HCT116 (cell line): ENCODE data around the gene GPR61. TPM values are rescaled to one million over a fixed set of nuclear protein-coding genes. Genes with fewer than 3 reads are reported as not detected.

Experiments used
- ATAC-seq: fragments of 200-7000 bp; cut with Tn5 transposase; 2 replicates; pipeline ENCODE4 v1.9.1; 2020; ENCODE audit warnings: mild to moderate bottlenecking, moderate library complexity
- BruUV-seq: library from RNA; stranded (reverse); fragments of 400-500 nt; replicated peaks from 2 replicates; lab custom pipeline; 2021; lab: Mats Ljungman, UMichigan
- CTCF ChIA-PET: fragments of 300-600 bp; sonication (Branson Sonifier 250); formaldehyde crosslinking; loops from one replicate; lab custom pipeline; 2021; ENCODE audit warnings: antibody characterized with exemption; lab: Charles Lee
- POLR2A ChIA-PET: fragments of 300-600, 350-600 bp; sonication (Branson Sonifier 250); formaldehyde crosslinking; loops from one replicate; lab custom pipeline; 2021; ENCODE audit warnings: antibody characterized with exemption; lab: Charles Lee
- RAD21 ChIA-PET, 2 experiments: fragments of 300-600 bp; sonication (Branson Sonifier 250); formaldehyde crosslinking; loops; one replicate each; lab custom pipeline; 2023; ENCODE audit warnings: low total read pairs in 2 of 2; ENCODE audit not compliant: uncharacterized antibody in 2 of 2, unreplicated experiment in 2 of 2, low non-redundant PET in 1 of 2; lab: Charles Lee
- DNase-seq: peaks from one replicate; pipeline ENCODE4 v3.0.0-alpha.2; 2010; ENCODE audit warnings: low read depth, low spot score
- H2AFZ ChIP-seq: fragments of 200-600 bp; shearing (Covaris generic), sonication (generic); 2 replicates; pipeline ENCODE4 v1.6.1; 2017; ENCODE audit warnings: low read depth, mixed run types, mixed read lengths, antibody characterized with exemption, low read length; ENCODE audit not compliant: poor library complexity, severe bottlenecking
- H3K27ac ChIP-seq: 2 replicates; pipeline ENCODE4 v1.5.1; 2012; ENCODE audit warnings: low read depth, low read length
- H3K27me3 ChIP-seq: fragments of 200-600 bp; sonication (generic); 2 replicates; pipeline ENCODE4 v1.6.1; 2016; ENCODE audit warnings: mixed run types, low read length, mixed read lengths; ENCODE audit not compliant: insufficient read depth
- H3K36me3 ChIP-seq, 2 experiments: fragments of 200-500 bp in 1 of 2; fragments of 200-600 bp in 1 of 2; sonication (Bioruptor generic) in 1 of 2; sonication (generic) in 1 of 2; 2 replicates each; pipeline versions ENCODE4 v1.5.1 to v1.6.1; 2014 to 2016; ENCODE audit warnings: low read length in 2 of 2, inconsistent platforms in 1 of 2, mixed read lengths in 1 of 2, mixed run types in 1 of 2; ENCODE audit not compliant: insufficient read depth in 2 of 2, control insufficient read depth in 1 of 2
- H3K4me1 ChIP-seq, 2 experiments: fragments of 200-600 bp in 1 of 2; sonication (generic) in 1 of 2; 2 replicates each; pipeline versions ENCODE4 v1.5.1 to v1.6.1; 2012 to 2017; ENCODE audit warnings: low read length in 2 of 2, inconsistent platforms in 1 of 2, mild to moderate bottlenecking in 1 of 2, mixed read lengths in 1 of 2, mixed run types in 1 of 2, moderate library complexity in 1 of 2; ENCODE audit not compliant: insufficient read depth in 2 of 2, control insufficient read depth in 1 of 2
- H3K4me2 ChIP-seq: fragments of 200-600 bp; sonication (generic); 2 replicates; pipeline ENCODE4 v1.6.1; 2017; ENCODE audit warnings: mixed run types, low read length, mixed read lengths
- H3K4me3 ChIP-seq, 2 experiments: fragments of 200-600 bp in 1 of 2; sonication (generic) in 1 of 2; replicated peaks in 1 of 2; 2 replicates each; pipeline ENCODE4 v1.5.1; 2011 to 2016; ENCODE audit warnings: low read length in 2 of 2, control low read depth in 1 of 2, low read depth in 1 of 2, mild to moderate bottlenecking in 1 of 2, mixed read lengths in 1 of 2, mixed run types in 1 of 2
- H3K79me2 ChIP-seq: fragments of 200-600 bp; sonication (generic); 2 replicates; pipeline ENCODE4 v1.6.1; 2017; ENCODE audit warnings: mild to moderate bottlenecking, mixed run types, low read length, moderate library complexity, mixed read lengths; ENCODE audit not compliant: insufficient read depth
- H3K9ac ChIP-seq: fragments of 200-600 bp; sonication (generic); 2 replicates; pipeline ENCODE4 v1.6.1; 2016; ENCODE audit warnings: low read length, mixed read lengths
- H3K9me2 ChIP-seq: fragments of 200-600 bp; sonication (generic), shearing (Covaris generic); 2 replicates; pipeline ENCODE4 v1.6.1; 2017; ENCODE audit warnings: mixed run types, mild to moderate bottlenecking, moderate library complexity; ENCODE audit not compliant: insufficient read depth
- H3K9me3 ChIP-seq, 2 experiments: fragments of 200-500 bp in 1 of 2; fragments of 200-600 bp in 1 of 2; sonication (Bioruptor generic) in 1 of 2; sonication (generic) in 1 of 2; 2 replicates each; pipeline ENCODE4 v1.6.1; 2014 to 2017; ENCODE audit warnings: low read length in 2 of 2, mixed read lengths in 2 of 2, inconsistent platforms in 1 of 2, low read depth in 1 of 2, mild to moderate bottlenecking in 1 of 2, mixed run types in 1 of 2, moderate library complexity in 1 of 2; ENCODE audit not compliant: control insufficient read depth in 1 of 2, insufficient read depth in 1 of 2
- H4K20me1 ChIP-seq: fragments of 200-600 bp; sonication (generic), shearing (Covaris generic); 2 replicates; pipeline ENCODE4 v1.6.1; 2017; ENCODE audit warnings: mixed run types, mild to moderate bottlenecking, moderate library complexity; ENCODE audit not compliant: insufficient read depth
- CBX3 ChIP-seq: IDR thresholded peaks from 2 replicates; pipeline ENCODE4 v1.6.1; 2012; ENCODE audit warnings: low read depth
- CEBPB ChIP-seq: IDR thresholded peaks from 2 replicates; pipeline ENCODE4 v1.6.1; 2012; ENCODE audit warnings: low read depth
- EGR1 ChIP-seq: IDR thresholded peaks from 2 replicates; pipeline ENCODE4 v1.6.1; 2012; ENCODE audit warnings: low read depth
- EZH2phosphoT487 ChIP-seq: fragments of 200-600 bp; IDR thresholded peaks from 2 replicates; pipeline ENCODE4 v1.6.1; 2018; ENCODE audit warnings: antibody characterized with exemption, borderline replicate concordance
- JUND ChIP-seq: IDR thresholded peaks from 2 replicates; pipeline ENCODE4 v1.6.1; 2012
- POLR2A ChIP-seq: IDR thresholded peaks from 2 replicates; pipeline ENCODE4 v1.7.0; 2011; ENCODE audit warnings: borderline replicate concordance; ENCODE audit not compliant: insufficient read depth, insufficient read length; ENCODE audit errors: extremely low read depth
- POLR2AphosphoS5 ChIP-seq: IDR thresholded peaks from 2 replicates; pipeline ENCODE4 v1.6.1; 2011; ENCODE audit warnings: mild to moderate bottlenecking, low read depth, low read length, moderate library complexity
- RAD21 ChIP-seq: IDR thresholded peaks from 2 replicates; pipeline ENCODE4 v1.6.1; 2012; ENCODE audit warnings: low read depth, mild to moderate bottlenecking
- SIN3A ChIP-seq: IDR thresholded peaks from 2 replicates; pipeline ENCODE4 v1.6.1; 2012; ENCODE audit warnings: low read depth
- SP1 ChIP-seq: IDR thresholded peaks from 2 replicates; pipeline ENCODE4 v1.6.1; 2012; ENCODE audit warnings: low read depth
- SRF ChIP-seq: IDR thresholded peaks from 2 replicates; pipeline ENCODE4 v1.6.1; 2012; ENCODE audit warnings: low read depth
- TCF7L2 ChIP-seq: IDR thresholded peaks from 2 replicates; pipeline ENCODE4 v1.7.0; 2011; ENCODE audit warnings: borderline replicate concordance, inconsistent platforms; ENCODE audit not compliant: insufficient read depth, insufficient read length; ENCODE audit errors: extremely low read depth
- YY1 ChIP-seq: IDR thresholded peaks from 2 replicates; pipeline ENCODE4 v1.6.1; 2011; ENCODE audit warnings: low read length, low read depth, moderate library complexity, mild to moderate bottlenecking; ENCODE audit not compliant: insufficient replicate concordance; ENCODE audit errors: extremely low read depth
- ZNF274 ChIP-seq: fragments of 200-500 bp; sonication (Bioruptor generic); IDR thresholded peaks from 2 replicates; pipeline ENCODE4 v1.6.1; 2014; ENCODE audit warnings: mild to moderate bottlenecking, low read depth, low read length, inconsistent platforms
- intact Hi-C: fragments of 100-400 bp; cut with micrococcal nuclease; formaldehyde crosslinking; loops from 2 replicates; pipeline ENCODE4 v1.10.0; 2022
- total RNA-seq: library from RNA; stranded (reverse); gene quantifications from one replicate; pipeline ENCODE4 v1.2.1, GENCODE V29; 2021; ENCODE audit not compliant: unreplicated experiment
- TF ChIP-seq, protein P1 (sequence below): IDR thresholded peaks from 2 replicates; pipeline ENCODE4 v1.6.1; 2011; ENCODE audit warnings: mild to moderate bottlenecking, low read length, moderate library complexity; ENCODE audit not compliant: insufficient replicate concordance; ENCODE audit errors: extremely low read depth
- TF ChIP-seq, protein P2 (sequence below): IDR thresholded peaks from 2 replicates; pipeline ENCODE4 v1.6.1; 2012
- TF ChIP-seq, protein P3 (sequence below): IDR thresholded peaks from 2 replicates; pipeline ENCODE4 v1.6.1; 2012; ENCODE audit warnings: low read depth
- TF ChIP-seq, protein P4 (sequence below): IDR thresholded peaks from 2 replicates; pipeline ENCODE4 v1.6.1; 2012

Gene GPR61
- total RNA-seq, 1 experiment from 2014 or later, result not detected

DNA sequence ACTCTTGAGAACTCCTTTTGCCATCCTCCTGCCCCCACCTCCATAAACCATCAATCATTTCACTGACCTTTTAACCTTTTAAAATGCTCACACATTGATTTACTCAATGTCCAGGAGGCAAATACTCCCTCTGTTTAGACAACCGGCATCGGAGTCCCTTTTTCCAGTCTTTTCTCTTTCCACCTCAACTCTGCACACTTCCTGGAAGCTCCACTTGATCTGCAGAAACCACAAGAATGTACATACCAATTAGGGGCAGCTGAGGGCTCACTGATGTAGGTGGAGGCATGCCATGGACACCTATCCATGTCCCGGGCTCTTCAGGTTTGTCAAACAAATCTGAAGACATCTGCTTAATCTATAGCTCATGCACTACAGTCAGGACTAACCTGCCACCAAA lies 24.8 kb upstream of the GPR61 start (continued):
- TF ChIP-seq, protein P1, sequence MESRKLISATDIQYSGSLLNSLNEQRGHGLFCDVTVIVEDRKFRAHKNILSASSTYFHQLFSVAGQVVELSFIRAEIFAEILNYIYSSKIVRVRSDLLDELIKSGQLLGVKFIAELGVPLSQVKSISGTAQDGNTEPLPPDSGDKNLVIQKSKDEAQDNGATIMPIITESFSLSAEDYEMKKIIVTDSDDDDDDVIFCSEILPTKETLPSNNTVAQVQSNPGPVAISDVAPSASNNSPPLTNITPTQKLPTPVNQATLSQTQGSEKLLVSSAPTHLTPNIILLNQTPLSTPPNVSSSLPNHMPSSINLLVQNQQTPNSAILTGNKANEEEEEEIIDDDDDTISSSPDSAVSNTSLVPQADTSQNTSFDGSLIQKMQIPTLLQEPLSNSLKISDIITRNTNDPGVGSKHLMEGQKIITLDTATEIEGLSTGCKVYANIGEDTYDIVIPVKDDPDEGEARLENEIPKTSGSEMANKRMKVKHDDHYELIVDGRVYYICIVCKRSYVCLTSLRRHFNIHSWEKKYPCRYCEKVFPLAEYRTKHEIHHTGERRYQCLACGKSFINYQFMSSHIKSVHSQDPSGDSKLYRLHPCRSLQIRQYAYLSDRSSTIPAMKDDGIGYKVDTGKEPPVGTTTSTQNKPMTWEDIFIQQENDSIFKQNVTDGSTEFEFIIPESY, result no peak
- no peak for TF ChIP-seq SRF
- TF ChIP-seq, all 23 proteins: peak for 0

DNA sequence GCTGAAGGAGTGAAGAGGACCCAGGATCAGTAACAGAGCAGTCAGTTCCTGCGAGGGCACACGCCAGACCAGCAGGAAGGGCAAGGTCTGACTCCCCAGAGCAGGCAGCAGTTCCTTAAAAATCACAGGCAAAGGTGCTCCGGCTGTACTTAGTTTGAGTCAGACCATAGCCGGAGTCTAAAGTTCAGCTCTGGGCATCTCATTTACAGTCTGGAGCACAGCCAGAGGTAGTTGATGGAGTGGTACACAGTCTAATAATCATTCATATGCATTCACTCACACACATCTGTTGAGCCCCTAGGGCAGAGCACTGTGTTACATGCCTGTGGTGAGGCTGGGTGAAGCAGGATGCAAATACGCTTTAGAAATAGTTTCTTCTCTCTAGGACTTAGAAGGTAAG lies 22.8 kb upstream of the GPR61 start:
- ChIA-PET POLR2A (no interaction called here), RAD21 (no interaction called here), CTCF (interaction anchor here (2.0 kb wide), 1 partner anchor 17 kb away, joined by 8 read pairs; no protein-coding TSS in a partner anchor)
- Histone ChIP-seq H3K27me3 (no peaks in the 10 kb centered on the region; the same call in 1 of the 2 replicates), H4K20me1 (no peaks in the 10 kb centered on the region), H3K4me2 (no peak overlapping the region), H3K9me3 (no peaks in the 10 kb centered on the region), H3K36me3 (no peaks in the 10 kb centered on the region), H3K79me2 (no peaks in the 10 kb centered on the region), H3K9ac (no peak overlapping the region), H3K4me1 (peaks cover 6 to 7% of the 10 kb centered on the region in 2 experiments; a peak in 2 of 4 replicates), H3K4me3 (no peak overlapping the region), H3K9me2 (no peaks in the 10 kb centered on the region), H3K27ac (no peak overlapping the region), H2AFZ (no peak overlapping the region)
- no peak for ATAC-seq
- BruUV-seq, result no TSS peak
- intact Hi-C loops, result no loop called here
- DNase-seq, result no peak
- TF ChIP-seq POLR2AphosphoS5 (no peak), CEBPB (no peak), SRF (no peak), CBX3 (no peak), TCF7L2 (no peak), JUND (no peak), EGR1 (no peak), YY1 (no peak), EZH2phosphoT487 (no peak), ZNF274 (no peak), SP1 (no peak), RAD21 (no peak), POLR2A (no peak), SIN3A (no peak)
- TF ChIP-seq, protein P2, sequence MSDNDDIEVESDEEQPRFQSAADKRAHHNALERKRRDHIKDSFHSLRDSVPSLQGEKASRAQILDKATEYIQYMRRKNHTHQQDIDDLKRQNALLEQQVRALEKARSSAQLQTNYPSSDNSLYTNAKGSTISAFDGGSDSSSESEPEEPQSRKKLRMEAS, result no peak
- TF ChIP-seq, protein P3, sequence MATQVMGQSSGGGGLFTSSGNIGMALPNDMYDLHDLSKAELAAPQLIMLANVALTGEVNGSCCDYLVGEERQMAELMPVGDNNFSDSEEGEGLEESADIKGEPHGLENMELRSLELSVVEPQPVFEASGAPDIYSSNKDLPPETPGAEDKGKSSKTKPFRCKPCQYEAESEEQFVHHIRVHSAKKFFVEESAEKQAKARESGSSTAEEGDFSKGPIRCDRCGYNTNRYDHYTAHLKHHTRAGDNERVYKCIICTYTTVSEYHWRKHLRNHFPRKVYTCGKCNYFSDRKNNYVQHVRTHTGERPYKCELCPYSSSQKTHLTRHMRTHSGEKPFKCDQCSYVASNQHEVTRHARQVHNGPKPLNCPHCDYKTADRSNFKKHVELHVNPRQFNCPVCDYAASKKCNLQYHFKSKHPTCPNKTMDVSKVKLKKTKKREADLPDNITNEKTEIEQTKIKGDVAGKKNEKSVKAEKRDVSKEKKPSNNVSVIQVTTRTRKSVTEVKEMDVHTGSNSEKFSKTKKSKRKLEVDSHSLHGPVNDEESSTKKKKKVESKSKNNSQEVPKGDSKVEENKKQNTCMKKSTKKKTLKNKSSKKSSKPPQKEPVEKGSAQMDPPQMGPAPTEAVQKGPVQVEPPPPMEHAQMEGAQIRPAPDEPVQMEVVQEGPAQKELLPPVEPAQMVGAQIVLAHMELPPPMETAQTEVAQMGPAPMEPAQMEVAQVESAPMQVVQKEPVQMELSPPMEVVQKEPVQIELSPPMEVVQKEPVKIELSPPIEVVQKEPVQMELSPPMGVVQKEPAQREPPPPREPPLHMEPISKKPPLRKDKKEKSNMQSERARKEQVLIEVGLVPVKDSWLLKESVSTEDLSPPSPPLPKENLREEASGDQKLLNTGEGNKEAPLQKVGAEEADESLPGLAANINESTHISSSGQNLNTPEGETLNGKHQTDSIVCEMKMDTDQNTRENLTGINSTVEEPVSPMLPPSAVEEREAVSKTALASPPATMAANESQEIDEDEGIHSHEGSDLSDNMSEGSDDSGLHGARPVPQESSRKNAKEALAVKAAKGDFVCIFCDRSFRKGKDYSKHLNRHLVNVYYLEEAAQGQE, result no peak
- TF ChIP-seq, protein P4, sequence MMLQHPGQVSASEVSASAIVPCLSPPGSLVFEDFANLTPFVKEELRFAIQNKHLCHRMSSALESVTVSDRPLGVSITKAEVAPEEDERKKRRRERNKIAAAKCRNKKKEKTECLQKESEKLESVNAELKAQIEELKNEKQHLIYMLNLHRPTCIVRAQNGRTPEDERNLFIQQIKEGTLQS, result no peak
- TF ChIP-seq, protein P1, result no peak
